ENCODE results near the gene PANK2. TPM values are rescaled to one million over a fixed set of nuclear protein-coding genes. Genes with fewer than 3 reads are reported as not detected.
"Not testable (repeated sequence)": the region's sequence is repeated elsewhere in the genome, so short reads cannot be mapped to it uniquely, and the experiment has no call there.

PANK2 gene
- total RNA-seq, 4 donors from 2014 or later, result 32.8 to 45.0 (median 39.7) TPM

DNA sequence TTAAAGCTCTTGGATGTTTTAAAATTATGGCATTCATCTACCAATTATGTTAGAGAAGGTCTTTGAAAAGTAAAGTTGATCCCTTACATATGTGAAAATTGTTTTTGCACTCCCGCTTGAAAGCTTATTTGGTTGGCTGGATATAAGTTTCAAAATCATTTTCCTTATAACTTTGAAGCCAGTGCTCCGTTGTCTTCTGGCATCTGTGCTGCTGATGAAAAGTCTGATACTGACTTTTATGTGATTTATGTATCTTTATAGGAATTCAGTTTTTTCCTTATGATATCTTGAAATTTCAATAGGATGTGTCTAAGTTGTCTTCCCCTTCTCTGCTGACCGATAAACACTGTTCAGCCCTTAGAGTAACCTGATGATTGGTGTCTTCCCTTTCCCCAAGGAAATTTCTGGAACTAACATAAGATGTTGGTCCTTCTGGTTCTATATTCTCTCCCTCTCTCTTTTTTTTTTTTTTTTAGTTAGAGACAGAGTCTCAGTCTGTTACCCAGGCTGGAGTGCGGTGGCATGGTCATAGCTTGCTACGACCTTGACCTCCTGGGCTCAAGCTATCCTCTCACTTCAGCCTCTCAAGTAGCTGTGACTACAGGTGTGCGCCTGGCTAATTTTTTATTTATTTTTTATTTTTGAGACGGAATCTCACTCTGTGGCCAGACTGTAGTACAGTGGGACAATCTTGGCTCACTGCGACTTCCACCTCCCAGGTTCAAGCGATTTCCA lies 12.7 kb downstream of the PANK2 start:
- no peak for DNase-seq (ENCODE audit: low spot score)
- ATAC-seq (ENCODE audit: low FRiP score), result no peak
- TF ChIP-seq, protein P1, sequence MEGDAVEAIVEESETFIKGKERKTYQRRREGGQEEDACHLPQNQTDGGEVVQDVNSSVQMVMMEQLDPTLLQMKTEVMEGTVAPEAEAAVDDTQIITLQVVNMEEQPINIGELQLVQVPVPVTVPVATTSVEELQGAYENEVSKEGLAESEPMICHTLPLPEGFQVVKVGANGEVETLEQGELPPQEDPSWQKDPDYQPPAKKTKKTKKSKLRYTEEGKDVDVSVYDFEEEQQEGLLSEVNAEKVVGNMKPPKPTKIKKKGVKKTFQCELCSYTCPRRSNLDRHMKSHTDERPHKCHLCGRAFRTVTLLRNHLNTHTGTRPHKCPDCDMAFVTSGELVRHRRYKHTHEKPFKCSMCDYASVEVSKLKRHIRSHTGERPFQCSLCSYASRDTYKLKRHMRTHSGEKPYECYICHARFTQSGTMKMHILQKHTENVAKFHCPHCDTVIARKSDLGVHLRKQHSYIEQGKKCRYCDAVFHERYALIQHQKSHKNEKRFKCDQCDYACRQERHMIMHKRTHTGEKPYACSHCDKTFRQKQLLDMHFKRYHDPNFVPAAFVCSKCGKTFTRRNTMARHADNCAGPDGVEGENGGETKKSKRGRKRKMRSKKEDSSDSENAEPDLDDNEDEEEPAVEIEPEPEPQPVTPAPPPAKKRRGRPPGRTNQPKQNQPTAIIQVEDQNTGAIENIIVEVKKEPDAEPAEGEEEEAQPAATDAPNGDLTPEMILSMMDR (IDR thresholded peaks at IDR 0.05), result no peak

DNA sequence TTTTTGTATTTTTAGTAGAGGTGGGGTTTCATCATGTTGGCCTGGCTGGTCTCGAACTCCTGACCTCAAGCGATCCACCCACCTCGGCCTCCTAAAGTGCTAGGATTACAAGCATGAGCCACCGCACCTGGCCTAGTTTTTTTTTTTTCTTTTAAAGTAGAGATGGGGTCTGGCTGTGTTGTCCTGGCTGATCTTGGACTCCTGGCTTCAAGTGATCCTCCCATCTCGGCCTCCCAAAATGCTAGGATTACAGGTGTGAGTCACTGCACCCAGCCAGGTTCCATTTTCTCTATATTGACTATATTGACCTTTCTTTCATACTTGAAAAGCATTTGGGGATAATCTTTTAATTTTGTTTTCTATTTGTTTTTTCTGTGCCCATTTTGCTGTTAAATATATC lies 13.3 kb downstream of the PANK2 start:
- no peak for ATAC-seq (ENCODE audit: low FRiP score)
- TF ChIP-seq, protein P1 (IDR thresholded peaks at IDR 0.05), result no peak
- DNase-seq (ENCODE audit: low spot score), result no peak

DNA sequence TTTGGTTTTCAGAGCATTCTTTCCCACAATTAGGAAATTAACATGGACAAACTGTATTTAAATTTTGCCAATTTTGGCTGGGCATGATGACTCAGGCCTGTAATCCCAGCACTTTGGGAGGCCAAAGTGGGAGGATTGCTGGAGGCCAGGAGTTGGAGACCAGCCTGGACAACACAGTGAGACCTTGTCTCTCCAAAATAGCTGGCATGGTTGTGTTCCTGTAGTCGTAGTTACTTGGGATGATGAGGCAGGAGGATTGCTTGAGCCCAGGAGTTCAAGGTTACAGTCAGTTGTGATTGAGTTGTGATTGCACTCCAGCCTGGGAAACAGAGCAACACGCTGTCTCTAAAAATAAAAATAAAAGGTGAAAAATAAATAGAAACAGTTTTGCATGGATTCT lies 15.0 kb downstream of the PANK2 start:
- ATAC-seq (ENCODE audit: low FRiP score), result no peak
- TF ChIP-seq, protein P1 (IDR thresholded peaks at IDR 0.05), result no peak
- DNase-seq (ENCODE audit: low spot score), result no peak

DNA sequence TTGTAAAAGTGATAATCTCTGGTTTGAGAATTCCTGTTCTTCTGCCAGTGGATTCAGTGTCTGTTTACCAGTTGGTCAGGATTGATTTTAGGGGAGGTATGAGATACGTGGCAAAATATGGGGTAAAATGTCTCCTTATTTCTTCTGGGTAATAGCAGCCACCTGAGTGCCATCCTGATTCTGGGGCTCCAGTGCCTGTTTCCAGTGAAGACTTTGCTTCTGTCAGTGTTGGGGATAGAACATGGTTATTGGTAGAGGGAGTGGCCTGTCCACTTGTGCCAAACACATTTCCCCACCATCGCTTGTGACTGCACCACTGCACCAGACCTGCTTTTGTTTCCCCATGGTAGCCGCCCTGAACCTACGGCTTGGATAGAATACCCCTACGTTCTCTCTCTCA lies 15.7 kb downstream of the PANK2 start:
- TF ChIP-seq, protein P1 (IDR thresholded peaks at IDR 0.05), result no peak
- ATAC-seq (ENCODE audit: low FRiP score), result no peak
- no peak for DNase-seq (ENCODE audit: low spot score)

DNA sequence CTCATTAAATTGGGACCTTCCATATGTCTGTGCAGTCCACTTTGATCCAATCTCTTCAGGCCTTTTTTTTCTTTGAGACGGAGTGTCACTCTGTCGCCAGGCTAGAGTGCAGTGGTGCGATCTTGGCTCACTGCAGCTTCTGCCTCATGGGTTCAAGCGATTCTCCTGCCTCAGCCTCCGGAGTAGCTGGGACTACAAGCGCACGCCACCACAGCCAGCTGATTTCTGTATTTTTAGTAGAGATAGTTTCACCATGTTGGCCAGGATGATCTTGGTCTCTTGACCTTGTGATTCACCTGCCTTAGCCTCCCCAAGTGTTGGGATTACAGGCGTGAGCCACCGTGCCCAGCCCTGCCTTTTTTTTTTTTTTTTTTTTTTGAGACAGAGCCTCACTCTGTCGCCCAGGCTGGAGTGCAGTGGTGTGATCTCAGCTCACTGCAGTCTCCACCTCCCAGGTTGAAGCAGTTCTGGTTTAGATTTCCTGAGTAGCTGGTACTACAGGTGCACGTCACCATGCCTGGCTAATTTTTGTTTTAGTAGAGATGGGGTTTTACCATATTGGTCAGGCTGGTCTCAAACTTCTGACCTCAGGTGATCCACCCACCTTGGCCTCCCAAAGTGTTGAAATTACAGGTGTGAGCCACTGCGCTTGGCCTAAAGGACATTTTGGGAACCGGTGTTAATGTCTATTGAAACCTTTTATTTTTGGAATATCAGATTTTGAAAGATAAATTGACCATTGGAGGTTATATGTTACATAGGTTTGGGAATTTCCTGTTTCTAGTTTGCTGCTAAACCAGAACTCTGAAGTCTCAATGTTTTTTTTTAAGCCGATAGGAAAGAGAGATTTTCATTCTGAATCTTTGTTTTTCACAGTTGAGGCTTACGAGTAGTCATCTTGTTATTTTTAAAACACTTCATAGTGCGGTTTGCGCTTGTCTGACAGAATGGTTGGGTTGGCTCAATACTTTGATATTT lies 17.8 kb downstream of the PANK2 start:
- not testable (repeated sequence) for DNase-seq (ENCODE audit: low spot score); ATAC-seq (ENCODE audit: low FRiP score)

DNA sequence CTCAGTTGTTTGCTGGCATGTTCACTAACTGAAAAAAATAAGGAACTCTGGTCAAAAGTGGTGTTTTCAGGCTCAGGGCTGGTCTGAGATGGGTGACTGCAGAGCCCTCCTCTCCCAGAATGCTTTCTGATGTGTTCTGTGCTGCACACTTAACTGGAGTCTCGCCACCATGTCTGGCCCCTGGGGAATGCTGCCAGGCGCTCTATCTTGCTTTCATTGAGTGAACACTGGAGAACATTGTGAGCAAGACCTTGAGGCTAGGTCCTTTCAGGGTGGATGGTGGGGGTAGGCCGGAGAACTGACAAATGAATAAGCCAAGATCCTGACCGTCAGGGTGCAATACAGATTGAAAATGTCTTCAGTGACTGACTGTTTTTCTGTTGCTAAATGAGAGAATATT lies 19.5 kb downstream of the PANK2 start:
- TF ChIP-seq, protein P1 (IDR thresholded peaks at IDR 0.05), result no peak
- ATAC-seq (ENCODE audit: low FRiP score), result no peak
- DNase-seq (ENCODE audit: low spot score), result no peak

DNA sequence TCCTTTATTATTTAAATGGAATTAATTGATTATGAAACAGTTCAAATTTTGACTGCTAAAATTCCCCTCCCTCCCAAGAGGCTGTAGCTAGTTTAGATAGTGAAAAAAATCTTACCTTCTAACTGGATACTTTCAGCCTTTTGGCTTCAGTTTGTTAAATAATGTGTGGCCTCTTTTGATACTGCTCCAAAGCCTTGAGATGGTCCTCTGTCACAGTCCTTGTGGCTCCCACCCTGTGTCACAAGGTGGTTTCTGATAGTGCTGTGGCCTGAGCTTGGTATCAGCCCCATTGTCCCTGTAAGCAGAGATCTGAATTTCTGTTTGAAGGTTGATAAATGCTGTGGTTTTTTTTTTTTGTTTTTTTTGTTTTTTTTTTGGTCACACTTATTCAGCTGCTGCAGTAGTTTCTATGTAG lies 20.8 kb downstream of the PANK2 start:
- no peak for ATAC-seq (ENCODE audit: low FRiP score)
- TF ChIP-seq, protein P1 (IDR thresholded peaks at IDR 0.05), result no peak
- DNase-seq (ENCODE audit: low spot score), result no peak
